Cerebellar cortex (tissue), 1 donor: ENCODE results near the gene BARX2.
"Not testable (repeated sequence)": the region's sequence is repeated elsewhere in the genome, so short reads cannot be mapped to it uniquely, and the experiment has no call there.

Source experiments
- DNase-seq: peaks from one replicate; pipeline ENCODE4 v3.0.0-alpha.2; 2015; ENCODE audit warnings: low spot score

BARX2 gene

GRCh38 chr11:129375751-129376657 is at the start of gene BARX2:
BARX2 (plus strand) TSS chr11:129375848; CDS start chr11:129376036, 188 bp downstream.
- peak; percentile 15 for DNase-seq

- DNase-seq, result no peak
Observed at GRCh38 chr11:129326921-129327320, 48.7 kb upstream of the BARX2 start.

GRCh38 chr11:129327708-129328107 is 47.9 kb upstream of the BARX2 start:
- DNase-seq, result not testable (repeated sequence)

- DNase-seq, result no peak
Observed at GRCh38 chr11:129328756-129329155, 46.9 kb upstream of the BARX2 start.

GRCh38 chr11:129331217-129331616 is 44.4 kb upstream of the BARX2 start:
- no peak for DNase-seq

- peak; percentile 60 for DNase-seq
Observed at GRCh38 chr11:129331871-129332274, 43.8 kb upstream of the BARX2 start.

GRCh38 chr11:129333873-129334272 is 41.8 kb upstream of the BARX2 start:
- no peak for DNase-seq

GRCh38 chr11:129344301-129344940 is 31.2 kb upstream of the BARX2 start:
- not testable (repeated sequence) for DNase-seq

GRCh38 chr11:129346916-129347315 is 28.7 kb upstream of the BARX2 start:
- no peak for DNase-seq

- no peak for DNase-seq
Observed at GRCh38 chr11:129348813-129349212, 26.8 kb upstream of the BARX2 start.

GRCh38 chr11:129352676-129353075 is 23.0 kb upstream of the BARX2 start:
- no peak for DNase-seq

- DNase-seq, result no peak
Observed at GRCh38 chr11:129354691-129355090, 21.0 kb upstream of the BARX2 start.

GRCh38 chr11:129359748-129360147 is 15.9 kb upstream of the BARX2 start:
- DNase-seq, result no peak

GRCh38 chr11:129364143-129364654 is 11.4 kb upstream of the BARX2 start:
- peak; percentile 63 for DNase-seq

GRCh38 chr11:129365816-129366215 is 9.8 kb upstream of the BARX2 start:
- no peak for DNase-seq

- no peak for DNase-seq
Observed at GRCh38 chr11:129366737-129367597, 8.7 kb upstream of the BARX2 start.

GRCh38 chr11:129368889-129369672 is 6.6 kb upstream of the BARX2 start:
- DNase-seq, result no peak

GRCh38 chr11:129370715-129371114 is 4.9 kb upstream of the BARX2 start:
- no peak for DNase-seq

GRCh38 chr11:129372609-129373488 is 2.8 kb upstream of the BARX2 start:
- no peak for DNase-seq

GRCh38 chr11:129373489-129373953 is 2.1 kb upstream of the BARX2 start:
- DNase-seq, result no peak
